GM23248 (cell line): ENCODE measurements around the gene DCHS2. TPM values are rescaled to one million over a fixed set of nuclear protein-coding genes. Genes with fewer than 3 reads are reported as not detected.

Experiments used
- DNase-seq: peaks from one replicate; pipeline ENCODE4 v3.0.0-alpha.2; 2015
- H2AFZ ChIP-seq: fragments of 200-600 bp; sonication (generic); 2 replicates; pipeline ENCODE4 v1.6.1; 2016; ENCODE audit warnings: antibody characterized with exemption
- H3F3A ChIP-seq: fragments of 200-600 bp; sonication (generic); 2 replicates; pipeline ENCODE4 v1.6.1; 2016; ENCODE audit warnings: mild to moderate bottlenecking, antibody characterized with exemption, mixed run types; ENCODE audit not compliant: insufficient read depth
- H3K27ac ChIP-seq: fragments of 200-600 bp; sonication (generic); 2 replicates; pipeline ENCODE4 v1.5.1; 2016; ENCODE audit warnings: mild to moderate bottlenecking
- H3K27me3 ChIP-seq: fragments of 200-600 bp; sonication (generic); replicated peaks from 2 replicates; pipeline ENCODE4 v1.6.1; 2016; ENCODE audit warnings: mild to moderate bottlenecking; ENCODE audit not compliant: insufficient read depth
- H3K36me3 ChIP-seq: fragments of 200-600 bp; sonication (generic); 2 replicates; pipeline ENCODE4 v1.6.1; 2016; ENCODE audit warnings: low read depth, mild to moderate bottlenecking
- H3K4me1 ChIP-seq: fragments of 200-600 bp; sonication (generic); 2 replicates; pipeline ENCODE4 v1.6.1; 2016; ENCODE audit warnings: mild to moderate bottlenecking; ENCODE audit not compliant: insufficient read depth
- H3K4me2 ChIP-seq: fragments of 200-600 bp; sonication (generic); one replicate; pipeline ENCODE4 v1.6.1; 2016; ENCODE audit warnings: mild to moderate bottlenecking; ENCODE audit not compliant: unreplicated experiment
- H3K4me3 ChIP-seq: fragments of 200-600 bp; sonication (generic); 2 replicates; pipeline ENCODE4 v1.5.1; 2016; ENCODE audit warnings: mild to moderate bottlenecking
- H3K79me2 ChIP-seq: fragments of 200-600 bp; sonication (generic); 2 replicates; pipeline ENCODE4 v1.6.1; 2016; ENCODE audit warnings: mild to moderate bottlenecking; ENCODE audit not compliant: insufficient read depth
- H3K9ac ChIP-seq: fragments of 200-600 bp; sonication (generic); 2 replicates; pipeline ENCODE4 v1.6.1; 2016; ENCODE audit warnings: mild to moderate bottlenecking
- H3K9me2 ChIP-seq: fragments of 200-600 bp; sonication (generic); 2 replicates; pipeline ENCODE4 v1.6.1; 2016; ENCODE audit warnings: mixed run types, mild to moderate bottlenecking, moderate library complexity; ENCODE audit not compliant: insufficient read depth
- H3K9me3 ChIP-seq: fragments of 200-600 bp; sonication (generic); one replicate; pipeline ENCODE4 v1.6.1; 2017; ENCODE audit warnings: low read depth
- H4K20me1 ChIP-seq: fragments of 200-600 bp; sonication (generic); 2 replicates; pipeline ENCODE4 v1.6.0; 2016; ENCODE audit not compliant: insufficient read depth
- EZH2 ChIP-seq: fragments of 200-600 bp; sonication (generic); IDR thresholded peaks from 2 replicates; pipeline ENCODE4 v1.6.1; 2018; ENCODE audit warnings: antibody characterized with exemption, mild to moderate bottlenecking; ENCODE audit not compliant: insufficient read depth, poor library complexity, severe bottlenecking
- EZH2phosphoT487 ChIP-seq: fragments of 200-600 bp; sonication (generic); IDR thresholded peaks from 2 replicates; pipeline ENCODE4 v1.6.1; 2018; ENCODE audit warnings: antibody characterized with exemption, moderate library complexity, mild to moderate bottlenecking, low read depth; ENCODE audit not compliant: insufficient read depth
- WGBS, 2 experiments: methylation state at CpG; one replicate each; pipeline ENCODE4 v1.1.6; 2015 to 2017; ENCODE audit warnings: low lambda C conversion rate in 2 of 2, low coverage in 1 of 2; ENCODE audit errors: missing lambda C conversion rate in 2 of 2; 5-methylcytosine and 5-hydroxymethylcytosine counted together
- in situ Hi-C: fragments of 300-500 bp; cut with MboI; formaldehyde crosslinking; loops from 2 replicates; pipeline ENCODE4 v1.15.0; 2020
- polyA plus RNA-seq: library from polyadenylated mRNA; unstranded; fragments of >200 nt; fragmentation: Nextera tagmentation; extraction: Ambion mirVana; gene quantifications from 2 replicates; pipeline ENCODE4 v1.2.1, GENCODE V29; 2016
- total RNA-seq: library from RNA; depleted of rRNA; stranded (reverse); fragments of >200 nt; shearing (Covaris generic); gene quantifications from 2 replicates; pipeline ENCODE4 v1.2.3, GENCODE V29; 2014

Gene DCHS2
- total and polyA plus RNA-seq, 2 experiments from 2014 or later, result not detected

GRCh38 chr4:154516318-154517029 is 24.9 kb upstream of the DCHS2 start:
- H3K9me2 ChIP-seq, result no peaks in the 10 kb centered on the region
- no peak overlapping the region for H2AFZ ChIP-seq
- in situ Hi-C loops, result no loop called here
- peaks cover 28% of the 10 kb centered on the region for H3K27me3 ChIP-seq
- no peaks in the 10 kb centered on the region for H3K9me3 ChIP-seq
- H3K27ac ChIP-seq, result no peak overlapping the region
- H3K79me2 ChIP-seq, result no peaks in the 10 kb centered on the region
- no peaks in the 10 kb centered on the region for H3K36me3 ChIP-seq
- H3K4me1 ChIP-seq, result no peaks in the 10 kb centered on the region
- TF ChIP-seq EZH2phosphoT487 (no peak), EZH2 (no peak)
- H3K4me3 ChIP-seq, result no peak overlapping the region
- WGBS, 2 experiments, result 0% methylated on average over 1 of the region's 1 CpG
- no peak overlapping the region for H3K4me2 ChIP-seq
- H3F3A ChIP-seq, result no peaks in the 10 kb centered on the region
- H3K9ac ChIP-seq, result no peak overlapping the region
- no peak for DNase-seq
- no peaks in the 10 kb centered on the region for H4K20me1 ChIP-seq

GRCh38 chr4:154511981-154512380 is 20.4 kb upstream of the DCHS2 start:
- H3K4me2 ChIP-seq, result no peak overlapping the region
- WGBS, 2 experiments, result 28 to 43% methylated on average over 4 of the region's 4 CpGs
- no peaks in the 10 kb centered on the region for H3K79me2 ChIP-seq
- TF ChIP-seq EZH2phosphoT487 (no peak), EZH2 (no peak)
- no peak overlapping the region for H3K4me3 ChIP-seq
- no peak overlapping the region for H2AFZ ChIP-seq
- peaks cover 13% of the 10 kb centered on the region for H3K27me3 ChIP-seq
- in situ Hi-C loops, result no loop called here
- no peaks in the 10 kb centered on the region for H3K9me2 ChIP-seq
- H4K20me1 ChIP-seq, result no peaks in the 10 kb centered on the region
- H3K36me3 ChIP-seq, result no peaks in the 10 kb centered on the region
- H3K27ac ChIP-seq, result no peak overlapping the region
- DNase-seq, result no peak
- H3K9me3 ChIP-seq, result no peaks in the 10 kb centered on the region
- H3K9ac ChIP-seq, result no peak overlapping the region
- no peaks in the 10 kb centered on the region for H3F3A ChIP-seq
- H3K4me1 ChIP-seq, result no peaks in the 10 kb centered on the region

- H3K4me2 ChIP-seq, result no peak overlapping the region
- 54 to 62% methylated on average over 2 of the region's 2 CpGs for WGBS, 2 experiments
- H3K9ac ChIP-seq, result no peak overlapping the region
- no peaks in the 10 kb centered on the region for H4K20me1 ChIP-seq
- H3K79me2 ChIP-seq, result no peaks in the 10 kb centered on the region
- no peaks in the 10 kb centered on the region for H3F3A ChIP-seq
- H3K4me1 ChIP-seq, result no peaks in the 10 kb centered on the region
- no peak overlapping the region for H3K27ac ChIP-seq
- no peak for TF ChIP-seq EZH2
- no peak for TF ChIP-seq EZH2phosphoT487
- peaks cover 9% of the 10 kb centered on the region for H3K27me3 ChIP-seq
- H3K36me3 ChIP-seq, result no peaks in the 10 kb centered on the region
- no peaks in the 10 kb centered on the region for H3K9me2 ChIP-seq
- H2AFZ ChIP-seq, result no peak overlapping the region
- no peak for DNase-seq
- H3K4me3 ChIP-seq, result no peak overlapping the region
- in situ Hi-C loops, result no loop called here
- no peaks in the 10 kb centered on the region for H3K9me3 ChIP-seq
These were observed 19.9 kb upstream of the DCHS2 start for GRCh38 chr4:154511548-154511947.

GRCh38 chr4:154507156-154507555 is 15.6 kb upstream of the DCHS2 start:
- in situ Hi-C loops, result no loop called here
- Histone ChIP-seq H3K27ac (no peak overlapping the region), H3K4me2 (no peak overlapping the region), H3K27me3 (peaks cover 33% of the 10 kb centered on the region), H3K4me1 (no peaks in the 10 kb centered on the region), H3K9me2 (no peaks in the 10 kb centered on the region), H3K4me3 (no peak overlapping the region), H2AFZ (no peak overlapping the region), H3K9me3 (no peaks in the 10 kb centered on the region), H3K36me3 (no peaks in the 10 kb centered on the region), H3K9ac (no peak overlapping the region), H4K20me1 (no peaks in the 10 kb centered on the region), H3F3A (no peaks in the 10 kb centered on the region), H3K79me2 (no peaks in the 10 kb centered on the region)
- no peak for TF ChIP-seq EZH2
- TF ChIP-seq EZH2phosphoT487, result no peak
- 68 to 74% methylated on average over 3 of the region's 3 CpGs for WGBS, 2 experiments
- DNase-seq, result no peak

GRCh38 chr4:154506253-154506652 is 14.7 kb upstream of the DCHS2 start:
- WGBS, 2 experiments, result 0 to 3% methylated on average over 2 of the region's 2 CpGs
- no peak for TF ChIP-seq EZH2phosphoT487
- TF ChIP-seq EZH2, result no peak
- H3K9ac ChIP-seq, result no peak overlapping the region
- no peaks in the 10 kb centered on the region for H3K79me2 ChIP-seq
- H4K20me1 ChIP-seq, result no peaks in the 10 kb centered on the region
- H3K4me2 ChIP-seq, result no peak overlapping the region
- H3K27me3 ChIP-seq, result peaks cover 34% of the 10 kb centered on the region
- no peaks in the 10 kb centered on the region for H3F3A ChIP-seq
- no peak overlapping the region for H3K27ac ChIP-seq
- in situ Hi-C loops, result no loop called here
- no peak overlapping the region for H3K4me3 ChIP-seq
- no peaks in the 10 kb centered on the region for H3K9me2 ChIP-seq
- H3K4me1 ChIP-seq, result no peaks in the 10 kb centered on the region
- peak; percentile 63 for DNase-seq
- no peak overlapping the region for H2AFZ ChIP-seq
- H3K36me3 ChIP-seq, result no peaks in the 10 kb centered on the region
- H3K9me3 ChIP-seq, result no peaks in the 10 kb centered on the region
